T-helper 2 cell treated with Interferon-gamma antibody and Interleukin-4, amounts not matched to agents 100 ng/mL and 5 ng/mL, for 36 hours (primary cell): ENCODE data around the gene MALAT1. TPM values are rescaled to one million over a fixed set of nuclear protein-coding genes. Genes with fewer than 3 reads are reported as not detected.

Source experiments
- intact Hi-C: fragments of 100-400 bp; cut with micrococcal nuclease; formaldehyde crosslinking; loops from one replicate; pipeline ENCODE4 v1.15.1; 2023
- total RNA-seq: library from RNA; stranded (reverse); gene quantifications from 2 replicates; pipeline ENCODE4 v1.2.3, GENCODE V29; 2022

The MALAT1 gene
- total RNA-seq, 1 donor from 2014 or later = 6,337 TPM

- intact Hi-C loops = loop anchor here (2.0 kb wide), 1 partner anchor 13 kb away; no protein-coding TSS in a partner anchor
Measured at GRCh38 chr11:65554057-65554818, 55.4 kb downstream of the MALAT1 start.

- intact Hi-C loops = loop anchor here (2.0 kb wide), 1 partner anchor 14 kb away; no protein-coding TSS in a partner anchor
Measured at GRCh38 chr11:65554842-65555430, 56.1 kb downstream of the MALAT1 start.

- intact Hi-C loops = loop anchor here (2.0 kb wide), 1 partner anchor 15 kb away; no protein-coding TSS in a partner anchor
Measured at GRCh38 chr11:65555693-65556231, 56.9 kb downstream of the MALAT1 start.

Other genes with a start within 250 kb of the MALAT1 start
- 64.5 and 69.8 TPM in 2 replicates for gene POLA2, start 237.1 kb upstream of the MALAT1 start, total RNA-seq
- gene CDC42EP2, start 184.2 kb upstream of the MALAT1 start, total RNA-seq = 1.7 and 2.8 TPM in 2 replicates
- 68.1 and 75.9 TPM in 2 replicates for gene DPF2, start 165.2 kb upstream of the MALAT1 start, total RNA-seq
- 1.1 and 1.2 TPM in 2 replicates for gene TIGD3, start 144.3 kb upstream of the MALAT1 start, total RNA-seq
- 25.6 and 26.3 TPM in 2 replicates for gene SLC25A45, start 116.4 kb upstream of the MALAT1 start, total RNA-seq
- gene FRMD8, start 112.4 kb upstream of the MALAT1 start, total RNA-seq = 51.7 and 54.1 TPM in 2 replicates
- 730 and 731 TPM in 2 replicates for gene NEAT1, start 76.2 kb upstream of the MALAT1 start, total RNA-seq
- gene SCYL1, start 26.0 kb downstream of the MALAT1 start, total RNA-seq = 63.6 and 64.6 TPM in 2 replicates
- gene LTBP3, start 59.3 kb downstream of the MALAT1 start, total RNA-seq = 62.9 and 67.3 TPM in 2 replicates
- 37.0 and 38.3 TPM in 2 replicates for gene ZNRD2, start 71.4 kb downstream of the MALAT1 start, total RNA-seq
- 27.2 and 31.6 TPM in 2 replicates for gene FAM89B, start 73.5 kb downstream of the MALAT1 start, total RNA-seq
- gene EHBP1L1, start 77.0 kb downstream of the MALAT1 start, total RNA-seq = 81.6 and 84.3 TPM in 2 replicates
- 1.2 and 1.7 TPM in 2 replicates for gene KCNK7, start 96.8 kb downstream of the MALAT1 start, total RNA-seq
- gene MAP3K11, start 115.2 kb downstream of the MALAT1 start, total RNA-seq = 70.4 and 71.4 TPM in 2 replicates
- gene PCNX3, start 116.7 kb downstream of the MALAT1 start, total RNA-seq = 46.9 and 54.8 TPM in 2 replicates
- 142 and 153 TPM in 2 replicates for gene SIPA1, start 139.1 kb downstream of the MALAT1 start, total RNA-seq
- gene RELA, start 163.9 kb downstream of the MALAT1 start, total RNA-seq = 85.3 and 86.1 TPM in 2 replicates
- gene KAT5, start 213.2 kb downstream of the MALAT1 start, total RNA-seq = 67.3 and 72.0 TPM in 2 replicates
- gene RNASEH2C, start 221.8 kb downstream of the MALAT1 start, total RNA-seq = 97.0 and 105 TPM in 2 replicates